IPS-18c (cell line): ENCODE measurements around the gene MAP3K13.

Source experiments
- H3K4me3 ChIP-seq: 2 replicates; pipeline ENCODE4 v1.7.0; 2013; ENCODE audit warnings: low read depth, mild to moderate bottlenecking, low read length, moderate library complexity; ENCODE audit not compliant: insufficient read depth
- H3K9me3 ChIP-seq: one replicate; pipeline ENCODE4 v1.6.1; 2013; ENCODE audit warnings: mild to moderate bottlenecking, low read length, moderate library complexity; ENCODE audit not compliant: control insufficient read depth, insufficient read depth

MAP3K13 gene

GRCh38 chr3:185511711-185512110 is 148.8 kb downstream of the MAP3K13 start:
- Histone ChIP-seq H3K9me3 (no peaks in the 10 kb centered on the region), H3K4me3 (no peak overlapping the region)

GRCh38 chr3:185517387-185518130 is 154.6 kb downstream of the MAP3K13 start:
- Histone ChIP-seq H3K4me3 (no peak overlapping the region), H3K9me3 (no peaks in the 10 kb centered on the region)

- Histone ChIP-seq H3K4me3 (no peak overlapping the region), H3K9me3 (no peaks in the 10 kb centered on the region)
Measured at GRCh38 chr3:185519021-185519420, 156.1 kb downstream of the MAP3K13 start.

- no peaks in the 10 kb centered on the region for H3K9me3 ChIP-seq
Measured at GRCh38 chr3:185521349-185522138, 158.6 kb downstream of the MAP3K13 start.

DNA sequence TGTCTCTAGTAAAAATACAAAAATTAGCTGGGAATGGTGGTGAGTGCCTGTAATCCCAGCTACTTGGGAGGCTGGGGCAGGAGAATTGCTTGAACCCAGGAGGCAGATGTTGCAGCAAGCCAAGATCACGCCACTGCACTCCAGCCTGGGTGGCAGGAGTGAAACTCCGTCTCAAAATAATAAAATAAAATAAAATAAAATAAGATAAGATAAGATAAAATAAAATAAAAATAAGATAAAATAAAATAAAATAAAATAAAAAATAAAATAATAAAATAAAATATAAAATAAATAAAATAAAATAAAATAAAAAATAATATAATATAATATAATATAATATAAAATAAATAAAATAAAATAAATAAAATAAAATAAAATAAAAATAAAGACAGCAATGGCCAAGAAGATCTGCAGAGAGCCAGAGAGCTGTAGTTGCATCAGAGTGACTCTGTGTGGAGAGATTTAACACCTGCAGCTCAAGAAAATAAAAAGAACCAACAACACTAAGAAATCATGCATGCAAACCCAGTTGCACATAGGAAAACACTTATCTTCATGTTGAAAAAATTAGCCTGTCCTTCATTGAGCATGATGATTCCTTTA is 163.5 kb downstream of the MAP3K13 start:
- Histone ChIP-seq H3K9me3 (no peaks in the 10 kb centered on the region), H3K4me3 (no peak overlapping the region)

More at GRCh38 chr3:185521349-185522138, 158.6 kb downstream of the MAP3K13 start:
- H3K4me3 ChIP-seq: no peak overlapping the region

GRCh38 chr3:185527364-185527763 is 164.4 kb downstream of the MAP3K13 start:
- no peak overlapping the region for H3K4me3 ChIP-seq
- H3K9me3 ChIP-seq: no peaks in the 10 kb centered on the region

DNA sequence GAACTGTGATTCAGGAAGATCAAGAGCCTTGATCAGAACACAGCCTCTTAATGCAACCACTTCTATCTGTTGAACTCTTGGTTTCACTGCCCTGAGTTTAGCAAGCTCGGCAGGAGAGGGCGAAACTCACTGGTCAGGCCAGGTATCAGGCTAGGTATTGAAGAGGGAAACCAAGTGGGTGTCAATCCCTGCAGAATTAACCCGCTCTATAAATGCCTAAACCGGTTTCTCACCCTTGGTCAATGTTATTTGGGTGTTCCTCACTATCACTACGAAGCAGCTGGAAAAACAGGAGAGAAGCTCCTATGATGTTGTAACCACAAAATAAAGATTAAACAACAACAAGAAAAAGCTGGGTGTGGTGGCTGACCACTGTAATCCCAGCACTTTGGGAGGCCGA is 165.6 kb downstream of the MAP3K13 start:
- H3K4me3 ChIP-seq: no peak overlapping the region
- no peaks in the 10 kb centered on the region for H3K9me3 ChIP-seq

DNA sequence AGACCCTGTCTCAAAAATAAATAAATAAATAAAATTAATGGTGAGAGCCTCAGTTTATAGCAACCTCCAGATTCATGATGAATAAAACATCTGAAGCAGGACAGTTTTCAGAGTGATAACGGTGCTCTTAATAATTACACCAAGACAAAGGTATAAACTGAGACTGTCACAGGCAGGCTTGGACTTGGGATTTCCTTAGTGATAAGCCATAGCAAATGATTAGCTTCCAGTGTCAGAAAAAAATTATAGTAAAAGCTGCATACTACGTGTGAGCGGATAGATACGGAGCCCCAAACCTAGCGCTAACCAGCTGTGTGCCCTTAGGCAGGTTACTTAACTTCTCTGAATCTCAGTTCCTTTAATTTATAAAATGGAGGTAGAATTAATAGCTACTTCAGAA is 167.9 kb downstream of the MAP3K13 start:
- Histone ChIP-seq H3K9me3 (no peaks in the 10 kb centered on the region), H3K4me3 (no peak overlapping the region)

GRCh38 chr3:185532901-185533300 is 170.0 kb downstream of the MAP3K13 start:
- Histone ChIP-seq H3K4me3 (no peak overlapping the region), H3K9me3 (no peaks in the 10 kb centered on the region)

GRCh38 chr3:185534511-185534910 is 171.6 kb downstream of the MAP3K13 start:
- H3K9me3 ChIP-seq: no peaks in the 10 kb centered on the region
- H3K4me3 ChIP-seq: no peak overlapping the region

GRCh38 chr3:185537369-185537970 is 174.5 kb downstream of the MAP3K13 start:
- H3K4me3 ChIP-seq: no peak overlapping the region

More at GRCh38 chr3:185537369-185537970, 174.5 kb downstream of the MAP3K13 start:
- no peaks in the 10 kb centered on the region for H3K9me3 ChIP-seq
